ENCODE results near the gene LRP5.

LRP5 gene

GRCh38 chr11:68340784-68341556 is 28.6 kb downstream of the LRP5 start:
- Histone ChIP-seq H3K36me3 (ENCODE audit: low read length) (no peaks in the 10 kb centered on the region), H3K27ac (ENCODE audit: low read depth, low read length) (no peak overlapping the region), H2AFZ (ENCODE audit: low read depth, low read length, severe bottlenecking) (no peak overlapping the region), H3K79me2 (ENCODE audit: insufficient read depth, low read length) (no peaks in the 10 kb centered on the region), H3K4me2 (ENCODE audit: low read depth, low read length, poor library complexity, severe bottlenecking) (no peak overlapping the region), H3K9me3 (ENCODE audit: insufficient read depth, low read length) (no peaks in the 10 kb centered on the region), H3F3A (ENCODE audit: insufficient read depth) (no peaks in the 10 kb centered on the region), H3K27me3 (ENCODE audit: low read length) (no peaks in the 10 kb centered on the region), H3K9ac (ENCODE audit: low read length) (no peak overlapping the region), H4K20me1 (ENCODE audit: low read depth, low read length) (no peaks in the 10 kb centered on the region), H3K4me3 (ENCODE audit: insufficient read depth, low read length, poor library complexity, severe bottlenecking) (no peak overlapping the region), H3K9me2 (replicated peaks; ENCODE audit: insufficient read depth, low read length) (no peaks in the 10 kb centered on the region)
- no peak for TF ChIP-seq EZH2phosphoT487 (conservative IDR thresholded peaks at IDR 0.05; ENCODE audit: low read length)

GRCh38 chr11:68341557-68342458 is 29.4 kb downstream of the LRP5 start:
- H3K36me3 ChIP-seq (ENCODE audit: low read length), result no peaks in the 10 kb centered on the region
- no peaks in the 10 kb centered on the region for H3K27me3 ChIP-seq (ENCODE audit: low read length)
- H3K9me2 ChIP-seq (replicated peaks; ENCODE audit: insufficient read depth, low read length), result no peaks in the 10 kb centered on the region
- TF ChIP-seq EZH2phosphoT487 (conservative IDR thresholded peaks at IDR 0.05; ENCODE audit: low read length) (no peak), CTCF (IDR thresholded peaks at IDR 0.05; ENCODE audit: insufficient read depth, low read length, poor library complexity, severe bottlenecking) (no peak)
- H4K20me1 ChIP-seq (ENCODE audit: low read depth, low read length), result no peaks in the 10 kb centered on the region
- H3K4me2 ChIP-seq (ENCODE audit: low read depth, low read length, poor library complexity, severe bottlenecking), result no peak overlapping the region
- H3K9me3 ChIP-seq (ENCODE audit: insufficient read depth, low read length), result no peaks in the 10 kb centered on the region
- H3K9ac ChIP-seq (ENCODE audit: low read length), result no peak overlapping the region
- no peak overlapping the region for H2AFZ ChIP-seq (ENCODE audit: low read depth, low read length, severe bottlenecking)
- no peak overlapping the region for H3K4me3 ChIP-seq (ENCODE audit: insufficient read depth, low read length, poor library complexity, severe bottlenecking)
- H3K27ac ChIP-seq (ENCODE audit: low read depth, low read length), result no peak overlapping the region
- H3K79me2 ChIP-seq (ENCODE audit: insufficient read depth, low read length), result no peaks in the 10 kb centered on the region
- no peaks in the 10 kb centered on the region for H3F3A ChIP-seq (ENCODE audit: insufficient read depth)

- Histone ChIP-seq H3K9me3 (ENCODE audit: insufficient read depth, low read length) (no peaks in the 10 kb centered on the region), H3K79me2 (ENCODE audit: insufficient read depth, low read length) (no peaks in the 10 kb centered on the region), H3K4me2 (ENCODE audit: low read depth, low read length, poor library complexity, severe bottlenecking) (no peak overlapping the region), H3K4me3 (ENCODE audit: insufficient read depth, low read length, poor library complexity, severe bottlenecking) (no peak overlapping the region), H3K9ac (ENCODE audit: low read length) (no peak overlapping the region), H3F3A (ENCODE audit: insufficient read depth) (no peaks in the 10 kb centered on the region), H3K9me2 (replicated peaks; ENCODE audit: insufficient read depth, low read length) (no peaks in the 10 kb centered on the region), H3K27ac (ENCODE audit: low read depth, low read length) (no peak overlapping the region), H3K36me3 (ENCODE audit: low read length) (no peaks in the 10 kb centered on the region), H2AFZ (ENCODE audit: low read depth, low read length, severe bottlenecking) (no peak overlapping the region), H3K27me3 (ENCODE audit: low read length) (no peaks in the 10 kb centered on the region), H4K20me1 (ENCODE audit: low read depth, low read length) (no peaks in the 10 kb centered on the region)
- TF ChIP-seq CTCF (IDR thresholded peaks at IDR 0.05; ENCODE audit: insufficient read depth, low read length, poor library complexity, severe bottlenecking) (no peak), EZH2phosphoT487 (conservative IDR thresholded peaks at IDR 0.05; ENCODE audit: low read length) (no peak)
Observed at GRCh38 chr11:68342459-68343158, 30.2 kb downstream of the LRP5 start.
